Activated T-cell treated with anti-CD3 and anti-CD28 coated beads for 1 hour (primary cell): ENCODE measurements around the gene DUSP23.

ENCODE experiments used
- DNase-seq: peaks from one replicate; pipeline ENCODE4 v3.0.0-alpha.2; 2020; ENCODE audit warnings: low read depth

The DUSP23 gene

DNA sequence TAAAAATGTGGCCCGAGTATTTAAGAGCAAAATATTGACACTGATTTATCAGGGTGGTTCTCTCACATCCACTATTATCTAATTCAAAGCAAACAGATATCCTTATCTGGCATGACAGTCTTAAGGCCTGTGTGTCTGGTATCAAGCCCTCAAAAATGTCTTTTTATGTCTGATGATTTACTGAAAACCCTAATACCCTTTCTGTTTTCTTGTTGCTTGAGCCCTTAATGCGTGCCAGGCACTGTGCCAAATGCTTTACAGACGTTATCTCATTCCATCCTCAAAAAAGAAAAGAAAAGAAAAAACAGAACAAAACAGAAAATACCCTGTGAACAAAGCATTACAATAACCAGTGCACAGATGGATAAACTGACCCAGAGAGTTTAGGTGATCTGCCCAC is 5.7 kb downstream of the DUSP23 start:
- DNase-seq = no peak

DNA sequence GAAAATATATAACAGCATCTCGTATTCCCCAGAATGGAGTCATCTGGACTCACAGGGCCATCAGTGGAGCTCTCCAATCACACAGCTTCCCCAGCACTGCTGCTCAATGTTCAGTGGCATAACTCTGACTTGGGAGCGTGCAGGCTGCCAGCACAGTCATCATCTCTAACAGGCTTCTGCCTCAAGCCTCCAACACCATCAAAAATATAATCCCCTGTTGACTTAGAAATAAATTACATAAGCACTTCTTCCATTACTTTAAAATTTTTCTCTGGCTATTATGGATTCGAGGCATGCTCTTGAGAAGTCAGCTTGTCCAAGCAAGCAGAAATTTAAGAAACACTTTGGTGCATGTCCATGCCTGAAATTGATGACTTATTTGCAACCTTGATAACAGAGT is 6.2 kb downstream of the DUSP23 start:
- DNase-seq = no peak

DNA sequence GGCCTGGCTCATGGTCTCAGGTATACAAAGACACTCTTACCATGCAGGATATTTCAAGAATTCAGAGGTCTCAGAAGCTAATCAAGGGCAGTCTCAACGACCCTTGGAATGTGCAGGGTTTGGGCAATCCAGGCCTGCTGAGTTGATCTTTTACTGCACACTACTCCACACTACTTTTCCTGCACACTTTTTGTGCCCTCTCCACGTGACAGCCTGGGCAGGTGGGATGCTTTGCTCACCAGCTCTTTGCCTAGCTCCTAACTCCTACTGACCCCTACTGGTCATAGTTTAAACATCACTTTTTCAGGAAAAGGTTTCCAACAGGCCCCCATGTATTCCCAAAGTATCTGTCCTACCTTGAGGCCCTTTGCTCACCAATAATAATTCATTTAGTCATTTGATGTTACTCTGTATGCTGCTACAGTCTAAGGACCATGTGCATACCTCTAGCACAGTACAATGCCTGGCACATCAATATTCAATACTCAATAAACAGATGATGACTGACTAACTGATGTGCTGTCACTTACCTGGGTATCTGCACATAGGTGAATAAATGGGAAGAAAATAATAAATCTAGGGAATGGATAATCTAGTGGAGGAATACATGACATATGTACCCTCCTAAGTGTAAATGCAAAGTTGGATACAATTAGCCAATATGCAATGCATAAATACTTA is 9.6 kb downstream of the DUSP23 start:
- no peak for DNase-seq

DNA sequence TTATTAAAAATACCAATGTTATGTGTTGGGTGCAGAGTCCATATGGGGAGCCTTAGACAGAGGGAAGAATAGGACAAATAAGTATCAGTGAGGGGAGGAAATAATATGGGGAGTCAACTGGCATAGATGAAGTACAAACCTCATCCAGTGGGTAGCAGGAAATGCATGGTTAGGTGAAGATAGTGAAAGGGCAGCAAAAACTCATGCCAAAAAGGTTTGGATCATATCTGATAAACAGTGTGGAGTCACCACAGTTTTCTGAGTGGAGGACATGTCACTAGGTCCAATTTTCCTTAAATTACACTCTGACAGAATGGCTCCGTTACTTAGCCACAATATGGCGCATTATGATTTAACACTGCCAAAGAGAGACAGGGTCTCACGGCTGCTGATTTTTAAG is 10.3 kb downstream of the DUSP23 start:
- DNase-seq = no peak

DNA sequence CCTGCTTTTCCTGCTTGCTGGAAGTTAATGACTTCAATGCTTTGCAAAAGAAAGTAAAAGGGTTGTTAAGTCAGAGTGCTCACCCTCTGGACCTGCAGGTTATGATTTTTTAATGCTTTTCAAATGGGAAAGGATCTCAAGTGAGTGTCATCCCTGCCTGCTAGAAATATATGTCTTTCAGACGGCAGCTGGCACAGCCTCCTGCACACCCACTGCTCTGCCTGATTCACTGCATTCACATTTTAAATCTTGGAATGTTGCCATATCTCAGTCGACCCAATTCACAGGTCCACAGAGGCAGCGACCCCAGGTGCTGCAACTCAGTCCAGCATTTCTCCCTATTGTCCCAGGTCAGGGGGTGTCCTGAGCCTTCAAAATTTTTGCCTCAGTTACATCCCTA is 10.7 kb downstream of the DUSP23 start:
- no peak for DNase-seq

DNA sequence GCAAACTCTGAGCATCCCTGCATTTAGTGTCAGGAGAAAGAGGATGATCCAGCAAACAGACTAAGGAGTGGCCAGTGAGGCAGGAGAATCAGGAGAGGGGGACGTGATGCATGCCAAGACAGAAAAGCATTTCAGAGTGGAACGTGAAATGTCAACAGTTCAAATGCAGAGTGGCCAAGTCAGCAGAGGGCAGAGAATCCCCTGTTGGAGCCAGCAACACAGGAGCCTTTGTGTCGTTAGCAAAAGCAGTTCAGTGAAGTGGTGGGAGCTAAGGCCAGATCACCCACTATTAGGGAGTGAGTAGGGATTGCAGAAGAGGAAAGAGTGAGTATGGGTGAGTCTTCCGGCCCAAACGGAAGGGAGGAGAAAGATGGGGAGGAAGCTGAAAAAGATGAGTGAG is 14.8 kb downstream of the DUSP23 start:
- DNase-seq = no peak

DNA sequence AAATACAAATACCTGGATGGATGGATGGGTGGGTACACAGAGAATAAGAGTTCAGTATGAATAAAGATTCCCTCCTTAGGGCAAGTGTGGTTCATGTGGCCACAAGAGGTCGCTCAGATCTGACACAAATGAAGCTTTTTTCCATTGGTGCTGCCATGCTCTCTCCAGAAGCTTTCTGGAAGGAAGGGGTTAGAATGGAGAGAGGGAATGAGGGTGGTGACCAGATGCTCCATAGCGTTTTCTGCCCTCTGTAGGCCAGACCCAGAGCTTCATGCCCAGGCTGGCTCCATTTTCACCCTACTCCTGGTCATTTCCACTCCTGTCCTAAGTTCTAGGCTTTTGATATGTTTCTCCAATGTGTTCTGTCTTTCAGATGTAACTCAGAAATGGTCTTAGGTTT is 18.1 kb downstream of the DUSP23 start:
- DNase-seq = peak; percentile 13

DNA sequence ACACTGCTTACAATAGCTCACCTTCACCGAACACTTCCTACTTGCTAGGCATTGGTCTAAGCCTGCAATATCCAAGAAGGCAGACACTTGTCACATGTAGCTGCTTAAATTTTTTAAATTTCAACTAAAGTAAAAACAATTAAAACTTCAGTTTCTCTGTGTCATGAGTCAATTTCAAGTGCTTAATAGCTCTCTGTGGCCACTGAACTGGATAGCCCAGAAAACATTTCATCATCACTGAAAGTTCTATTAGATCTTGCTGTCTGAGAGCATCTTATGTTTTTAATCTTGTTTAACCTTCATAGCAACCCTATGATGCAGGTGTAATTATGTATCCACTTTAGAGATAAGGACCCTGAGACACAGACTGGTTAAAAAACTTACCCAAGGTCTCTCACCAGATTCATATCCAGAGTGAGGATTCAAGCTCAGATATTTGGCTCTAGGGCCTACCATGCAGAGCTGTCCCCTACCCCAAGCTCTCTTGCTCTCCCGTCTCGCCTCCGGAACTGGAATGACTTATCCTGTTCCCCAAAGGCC is 18.8 kb downstream of the DUSP23 start:
- DNase-seq = no peak

DNA sequence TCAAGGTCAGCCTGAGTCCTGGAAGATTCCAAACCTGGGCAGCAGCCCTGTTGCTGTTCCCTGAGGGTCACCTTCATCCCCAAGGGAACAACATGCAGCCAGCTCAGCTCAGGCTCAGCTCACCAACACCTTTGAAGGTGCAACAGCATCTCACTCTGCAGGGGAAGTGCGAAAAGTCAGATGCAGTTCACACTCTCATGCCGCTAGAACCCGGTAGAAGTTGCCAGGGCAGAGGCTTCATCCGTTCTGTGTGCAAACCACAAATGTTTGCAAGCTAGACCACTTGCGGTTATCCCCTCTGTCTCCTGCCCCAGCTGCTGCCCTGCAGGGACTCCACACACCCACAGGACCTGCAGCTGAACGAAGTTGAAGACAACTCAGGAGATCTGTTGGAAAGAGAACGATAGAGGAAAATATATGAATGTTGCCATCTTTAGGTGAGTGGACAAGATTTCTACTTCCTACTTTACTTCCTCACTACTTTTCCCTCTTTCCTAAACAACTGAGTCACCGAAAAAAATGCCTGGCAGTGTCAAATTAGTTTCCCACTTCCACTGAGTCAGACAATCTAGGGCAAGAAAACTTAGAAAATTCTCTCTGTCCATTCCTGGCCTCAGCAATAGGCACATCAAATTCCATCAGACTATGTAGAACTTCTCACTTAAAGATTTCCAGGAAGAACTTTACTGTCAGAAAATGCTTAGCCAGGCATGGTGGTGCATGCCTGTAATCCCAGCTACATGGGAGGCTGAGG is 19.6 kb downstream of the DUSP23 start:
- peak; percentile 12 for DNase-seq

DNA sequence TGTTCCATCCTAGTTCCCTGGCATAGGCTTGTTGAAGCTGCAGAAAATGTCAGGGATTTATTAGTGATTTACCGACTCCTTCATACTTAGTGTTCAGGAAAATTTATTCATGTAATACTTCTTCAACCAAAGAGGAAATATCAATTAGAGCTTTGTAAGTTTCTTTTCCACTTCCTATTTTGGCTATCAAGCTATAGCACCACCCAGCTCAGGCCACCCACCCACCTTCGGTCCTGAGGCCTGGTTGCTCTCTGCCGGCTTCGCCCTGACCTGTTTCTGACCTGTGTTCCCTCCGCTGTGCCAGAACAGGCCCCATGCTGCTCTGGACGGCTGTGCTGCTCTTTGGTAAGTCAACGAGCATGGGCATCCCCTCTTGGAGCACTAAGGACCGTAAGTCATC is 21.3 kb downstream of the DUSP23 start, which contains the start of gene FCRL6:
FCRL6 (plus strand) TSS at position 250 of the 400 bp plus-strand sequence; CDS start at position 315, 65 bp downstream.
- DNase-seq = no peak

DNA sequence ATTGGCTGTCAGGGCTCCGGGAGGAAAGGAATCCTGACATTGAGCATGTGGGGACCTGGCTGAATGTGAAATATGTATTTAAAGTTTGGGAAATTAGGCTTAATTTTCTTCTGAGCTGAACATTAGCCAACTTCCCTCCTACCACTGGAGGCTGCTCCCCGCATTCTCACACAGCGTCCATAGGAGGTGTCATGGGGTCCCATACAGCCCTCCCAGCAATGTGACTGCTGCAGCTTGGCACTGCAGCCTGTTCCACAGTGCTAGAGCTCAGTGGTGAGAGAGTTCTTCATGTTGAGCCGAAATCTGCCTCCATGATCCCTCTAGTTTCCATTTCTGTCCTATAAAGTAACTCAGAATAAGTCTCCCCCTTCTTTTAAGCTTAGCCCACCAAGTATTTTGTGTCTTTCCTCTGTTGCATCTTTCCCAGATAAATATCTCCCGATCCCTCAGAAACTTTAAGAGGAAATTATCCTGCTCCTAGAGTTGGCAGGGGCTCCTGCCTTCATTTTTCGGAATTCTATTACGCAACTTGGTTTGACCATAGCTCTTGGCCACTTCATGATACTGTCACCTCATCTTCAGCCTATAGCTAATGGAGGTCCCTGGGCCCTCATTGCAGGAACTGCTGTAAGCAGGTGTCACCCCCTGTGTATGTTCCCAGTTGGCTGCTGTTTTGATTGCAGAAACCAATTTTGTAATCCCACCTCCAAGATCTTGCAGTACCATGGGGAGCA is 23.4 kb downstream of the DUSP23 start:
- no peak for DNase-seq

DNA sequence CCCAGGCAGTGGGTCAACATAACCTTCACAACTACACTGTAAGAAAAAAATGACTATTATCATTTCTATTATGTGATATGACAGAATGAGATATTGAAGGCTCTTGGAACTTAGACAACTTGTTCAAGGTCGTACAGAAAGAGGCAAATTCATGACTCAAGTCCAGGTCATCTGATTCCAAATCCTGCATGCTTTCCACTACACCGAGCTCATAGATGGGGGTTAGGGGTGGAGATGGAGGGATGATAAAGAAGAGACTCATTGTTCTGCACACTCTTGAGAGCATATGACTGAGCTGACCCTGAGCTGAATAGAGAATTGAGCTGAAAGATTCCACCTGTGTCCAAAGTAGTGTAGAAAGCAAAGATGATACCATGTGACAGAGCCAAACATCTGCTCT is 24.2 kb downstream of the DUSP23 start:
- no peak for DNase-seq

DNA sequence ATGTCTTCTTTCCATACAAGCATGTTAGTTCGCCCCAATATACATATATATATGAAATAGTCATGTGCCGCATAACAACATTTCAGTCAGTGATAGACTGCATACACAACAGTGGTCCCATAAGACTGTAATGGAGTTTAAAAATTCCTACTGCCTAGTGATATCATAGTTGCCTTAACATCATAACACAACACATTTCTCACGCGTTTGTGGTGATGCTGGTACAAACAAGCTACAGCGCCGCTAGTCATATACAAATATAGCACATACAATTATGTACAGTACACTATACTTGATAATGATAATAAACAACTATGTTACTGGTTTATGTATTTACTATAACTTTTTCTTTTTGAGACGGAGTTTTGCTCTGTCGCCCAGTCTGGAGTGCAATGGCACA is 35.2 kb downstream of the DUSP23 start:
- no peak for DNase-seq

DNA sequence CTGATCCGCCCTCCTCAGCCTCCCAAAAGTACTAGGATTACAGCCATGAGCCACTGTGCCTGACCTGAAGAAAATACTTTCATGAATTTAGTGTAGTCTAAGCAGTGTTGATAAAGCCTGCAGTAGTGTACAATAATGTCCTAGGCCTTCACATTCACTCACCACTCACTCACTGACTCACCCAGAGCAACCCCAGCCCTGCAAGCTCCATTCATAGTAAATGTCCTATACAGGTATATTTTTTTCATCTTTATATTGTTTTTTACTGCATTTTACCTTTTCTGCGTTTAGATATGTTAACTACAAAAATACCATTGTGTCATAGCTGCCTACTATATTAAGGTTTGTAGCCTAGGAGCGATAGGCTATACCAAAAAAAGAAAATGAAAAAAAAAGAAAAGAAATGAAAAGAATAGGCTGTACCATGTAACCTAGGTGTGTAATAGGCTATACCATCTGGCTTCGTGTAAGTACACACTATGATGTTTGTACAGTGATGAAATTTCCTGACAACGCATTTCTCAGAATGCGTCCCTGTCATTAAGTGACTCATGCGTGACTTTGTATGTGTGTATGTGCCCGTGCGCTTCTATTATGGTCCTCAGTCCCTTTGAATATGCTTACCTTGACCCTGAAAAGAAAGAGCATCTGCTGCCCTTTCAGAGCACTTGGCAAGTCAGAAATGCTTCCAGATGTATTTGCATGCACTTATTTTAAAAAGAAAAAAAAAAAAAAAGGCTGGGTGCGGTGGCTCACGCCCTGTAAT is 36.7 kb downstream of the DUSP23 start:
- no peak for DNase-seq

DNA sequence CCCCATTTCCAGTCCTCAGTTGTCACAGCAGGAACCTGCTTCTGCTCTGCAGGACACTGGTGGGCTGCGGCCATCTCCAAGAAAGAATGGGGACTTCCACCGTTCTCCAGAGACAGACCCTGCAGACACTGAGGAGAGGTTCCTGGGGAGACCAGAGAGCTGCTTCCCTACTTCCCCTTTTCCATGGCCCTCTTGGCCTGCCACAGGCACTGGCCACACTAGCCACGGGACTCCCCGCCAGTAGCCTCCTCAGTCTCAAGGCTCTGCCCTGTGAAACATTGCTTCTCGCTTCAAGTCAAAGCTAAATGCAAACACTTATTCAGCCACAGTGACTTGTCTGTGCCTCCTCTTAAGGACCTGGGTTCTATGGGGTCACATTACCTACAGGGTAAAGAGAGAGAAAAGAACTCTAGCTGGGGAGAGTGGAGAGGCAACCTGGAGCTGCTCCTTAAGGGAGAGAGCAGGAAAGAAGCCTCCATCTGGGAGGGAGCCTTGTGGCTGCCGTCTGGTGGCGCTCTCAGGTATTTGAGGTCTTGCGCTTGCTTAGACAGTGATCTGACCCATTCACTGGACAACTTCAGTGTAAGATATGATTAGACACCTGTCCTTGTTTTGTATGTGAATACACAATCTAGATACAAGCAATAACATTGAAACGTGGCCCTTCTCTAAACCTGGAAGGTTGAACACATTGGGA is 40.6 kb downstream of the DUSP23 start:
- no peak for DNase-seq

DNA sequence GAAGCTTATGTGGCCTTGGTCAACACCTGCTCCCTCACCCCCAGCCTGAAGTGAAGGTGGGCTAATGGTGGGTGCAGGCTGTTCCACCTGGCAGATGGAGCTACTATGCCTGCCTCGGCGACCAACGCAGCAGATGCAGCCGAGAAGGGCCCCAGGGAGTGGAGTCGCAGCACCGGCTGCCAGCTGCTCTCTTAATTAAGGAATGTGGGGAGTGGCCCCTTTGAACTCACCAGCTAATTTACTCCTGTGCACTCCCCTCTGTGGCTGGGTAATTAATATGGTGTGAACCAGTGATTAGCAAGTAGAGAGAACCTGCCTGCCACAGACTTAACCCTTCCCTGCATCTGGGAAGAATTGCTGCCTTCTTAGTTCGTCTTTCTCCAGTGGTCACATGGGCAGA is 42.6 kb downstream of the DUSP23 start:
- no peak for DNase-seq

DNA sequence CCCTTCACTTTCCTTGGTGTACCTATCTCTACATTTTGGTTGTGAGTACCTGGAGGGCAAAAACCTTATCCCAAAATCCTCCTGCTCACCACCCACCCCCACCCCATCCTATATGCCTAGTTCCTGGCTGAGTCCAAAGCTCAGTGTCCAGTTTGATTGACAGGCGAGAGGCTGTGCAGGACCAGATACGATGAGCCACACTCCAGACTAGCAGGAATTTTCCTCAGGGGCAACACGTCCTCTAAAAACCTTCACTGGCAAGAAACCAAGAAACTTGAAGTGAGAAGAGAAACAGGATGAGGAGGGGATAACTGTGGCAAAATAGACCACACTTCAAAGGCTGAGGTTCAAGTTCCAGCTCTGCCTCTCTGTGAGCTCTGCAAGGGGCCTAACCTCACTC is 44.8 kb downstream of the DUSP23 start:
- DNase-seq = no peak

DNA sequence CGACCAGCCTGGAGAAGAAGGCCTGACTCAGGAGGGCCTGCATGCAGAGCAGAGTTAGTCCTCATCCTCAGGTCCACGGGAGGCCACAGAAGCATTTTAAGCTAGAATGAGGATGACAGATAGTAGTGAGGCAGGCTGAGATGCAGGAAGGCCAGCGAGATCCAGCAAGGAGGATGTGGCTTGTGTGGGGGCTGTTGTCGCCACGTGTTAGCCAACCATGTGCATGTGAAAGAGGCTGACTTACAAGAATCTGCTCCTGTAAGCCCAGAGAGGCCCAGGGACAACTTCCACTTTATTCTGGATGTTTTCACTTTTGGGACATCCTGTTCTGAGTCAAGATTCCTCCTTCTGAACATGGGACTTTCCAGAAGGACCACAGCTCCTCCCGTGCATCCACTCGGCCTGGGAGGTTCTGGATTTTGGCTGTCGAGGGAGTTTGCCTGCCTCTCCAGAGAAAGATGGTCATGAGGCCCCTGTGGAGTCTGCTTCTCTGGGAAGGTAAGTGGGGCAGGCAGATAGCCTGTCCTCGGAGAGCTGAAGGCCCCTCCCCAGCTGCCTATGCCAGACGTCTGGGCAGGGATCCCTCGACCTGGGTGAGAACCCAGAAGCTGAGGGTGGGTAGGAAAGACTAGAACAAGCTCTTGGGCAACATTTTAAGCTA is 45.8 kb downstream of the DUSP23 start, which contains the start of gene SLAMF8:
SLAMF8 (plus strand) TSS at position 433 of the 661 bp plus-strand sequence; CDS start at position 459, 26 bp downstream.
- DNase-seq = peak; percentile 11

DNA sequence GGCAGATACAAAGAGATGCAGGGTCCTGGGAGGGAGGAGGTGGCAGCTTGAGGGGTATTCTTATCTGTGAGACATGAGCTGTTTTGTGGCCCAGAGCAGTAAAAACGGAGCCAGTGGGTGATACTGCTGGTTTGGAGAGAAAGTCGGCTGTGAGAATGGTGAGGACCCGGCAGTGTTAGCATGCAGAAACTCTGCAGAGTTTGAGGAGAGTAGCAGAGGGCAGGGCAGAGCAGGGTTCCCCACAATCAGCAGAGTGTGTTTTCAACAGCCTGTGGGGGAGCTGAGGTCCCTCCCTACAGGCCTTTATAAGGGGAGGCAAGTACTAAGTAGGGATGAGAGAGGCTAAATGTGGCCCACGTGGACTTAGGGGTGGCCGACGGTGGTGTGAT is 46.3 kb downstream of the DUSP23 start:
- no peak for DNase-seq

DNA sequence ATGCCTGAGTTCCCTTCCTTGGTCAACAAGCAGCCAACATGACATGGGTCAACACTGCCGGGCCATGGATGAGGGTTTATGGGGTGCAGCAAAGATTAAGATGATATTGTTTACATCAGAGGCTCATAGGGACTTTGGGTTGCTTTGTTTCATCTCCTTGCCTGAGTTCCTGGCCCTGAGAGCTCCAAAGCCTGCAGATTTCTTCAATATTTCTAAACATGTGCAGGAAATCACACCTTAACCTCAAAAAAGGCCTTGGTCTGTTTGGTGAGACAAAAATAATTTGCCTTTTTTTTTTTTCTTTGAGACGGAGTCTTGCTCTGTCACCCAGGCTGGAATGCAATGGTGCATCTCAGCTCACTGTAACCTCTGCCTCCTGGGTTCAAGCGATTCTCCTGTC is 46.8 kb downstream of the DUSP23 start:
- no peak for DNase-seq

DNA sequence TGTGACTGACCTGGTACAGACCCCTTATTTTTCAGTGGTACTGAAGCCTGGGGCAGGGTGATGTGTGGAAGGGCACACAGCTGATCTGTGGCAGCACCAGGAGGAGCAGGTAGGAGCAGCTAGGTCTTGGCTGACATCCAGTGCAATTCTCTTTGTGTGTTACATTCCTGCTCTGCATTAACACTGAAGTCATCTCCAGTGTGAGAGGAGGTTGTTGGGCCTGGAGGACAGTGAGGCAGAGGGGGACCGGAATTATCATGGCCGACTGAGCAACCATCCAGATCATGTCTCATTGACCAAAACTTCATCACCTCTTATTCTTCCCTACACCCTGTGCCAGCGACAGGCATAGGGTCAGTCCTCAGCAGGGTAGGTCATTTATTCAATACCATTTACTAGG is 47.4 kb downstream of the DUSP23 start:
- no peak for DNase-seq
